T follicular helper cell (primary cell): ENCODE data around the gene KMT2E.
A peak's percentile ranks its signal among the peaks of the same experiment; 100 is the strongest.
"Not testable (repeated sequence)": the region's sequence is repeated elsewhere in the genome, so short reads cannot be mapped to it uniquely, and the experiment has no call there.

Experiments
- DNase-seq: peaks from one replicate; pipeline ENCODE4 v3.0.0-alpha.2; 2020; ENCODE audit warnings: low read depth
- total RNA-seq, 2 experiments: gene quantifications; one replicate each; lab custom pipeline; 2026; lab: John Stamatoyannopoulos, UW

KMT2E gene
- 83.4 to 169 reads per million in 2 experiments for total RNA-seq

- peak; percentile 91 for DNase-seq
These were observed at the start of gene KMT2E for GRCh38 chr7:105013816-105014692. TSS of gene KMT2E (plus strand) at chr7:105014205. CDS start at chr7:105040953, 26,748 bp downstream.

GRCh38 chr7:104964626-104965236 lies 49.3 kb upstream of the KMT2E start:
- DNase-seq, result no peak

- no peak for DNase-seq
These were observed 48.0 kb upstream of the KMT2E start for GRCh38 chr7:104966022-104966421.

GRCh38 chr7:104967088-104967487 lies 46.9 kb upstream of the KMT2E start:
- DNase-seq, result no peak

GRCh38 chr7:104967595-104967994 lies 46.4 kb upstream of the KMT2E start:
- no peak for DNase-seq

- no peak for DNase-seq
These were observed 45.4 kb upstream of the KMT2E start for GRCh38 chr7:104968648-104969047.

- no peak for DNase-seq
These were observed 44.8 kb upstream of the KMT2E start for GRCh38 chr7:104969183-104969582.

GRCh38 chr7:104971290-104972071 lies 42.5 kb upstream of the KMT2E start:
- DNase-seq, result no peak

- no peak for DNase-seq
These were observed 41.5 kb upstream of the KMT2E start for GRCh38 chr7:104972500-104972899.

- DNase-seq, result no peak
These were observed 40.8 kb upstream of the KMT2E start for GRCh38 chr7:104973227-104973626.

- no peak for DNase-seq
These were observed 40.0 kb upstream of the KMT2E start for GRCh38 chr7:104973909-104974415.

GRCh38 chr7:104975553-104975952 lies 38.5 kb upstream of the KMT2E start:
- not testable (repeated sequence) for DNase-seq

- DNase-seq, result no peak
These were observed 36.9 kb upstream of the KMT2E start for GRCh38 chr7:104976966-104977636.

- no peak for DNase-seq
These were observed 35.5 kb upstream of the KMT2E start for GRCh38 chr7:104978460-104978859.

- DNase-seq, result no peak
These were observed 34.7 kb upstream of the KMT2E start for GRCh38 chr7:104979167-104979841.

- DNase-seq, result no peak
These were observed 33.6 kb upstream of the KMT2E start for GRCh38 chr7:104980440-104980839.

- DNase-seq, result no peak
These were observed 32.9 kb upstream of the KMT2E start for GRCh38 chr7:104980841-104981671.

GRCh38 chr7:104981672-104982037 lies 32.4 kb upstream of the KMT2E start:
- DNase-seq, result no peak

GRCh38 chr7:104982308-104983075 lies 31.5 kb upstream of the KMT2E start:
- DNase-seq, result no peak
